Inflammatory macrophage treated with lipopolysaccharide for 1 hour (primary cell): ENCODE measurements around the gene CSMD2.
"Not testable (repeated sequence)": the region's sequence is repeated elsewhere in the genome, so short reads cannot be mapped to it uniquely, and the experiment has no call there.

Experiments used
- DNase-seq, 2 donors: peaks; one replicate each; pipeline ENCODE4 v3.0.0-alpha.2; 2020 to 2022

Gene CSMD2

GRCh38 chr1:34164771-34165391 lies at the start of gene CSMD2:
Gene CSMD2, minus strand, starts transcription at chr1:34165230. Its CDS starts 133 bp downstream, at chr1:34165097.
- no peak for DNase-seq

- DNase-seq, result no peak
These were observed 48.9 kb upstream of the CSMD2 start for GRCh38 chr1:34213956-34214355.

- no peak for DNase-seq
These were observed 47.6 kb upstream of the CSMD2 start for GRCh38 chr1:34212673-34213072.

- DNase-seq, result no peak
These were observed 34.9 kb upstream of the CSMD2 start for GRCh38 chr1:34199927-34200326.

- no peak for DNase-seq
These were observed 27.6 kb upstream of the CSMD2 start for GRCh38 chr1:34192621-34193020.

- no peak for DNase-seq
These were observed 25.7 kb upstream of the CSMD2 start for GRCh38 chr1:34190692-34191091.

GRCh38 chr1:34188985-34189384 lies 24.0 kb upstream of the CSMD2 start:
- no peak for DNase-seq

GRCh38 chr1:34188418-34188817 lies 23.4 kb upstream of the CSMD2 start:
- DNase-seq, result no peak

GRCh38 chr1:34186741-34187494 lies 21.9 kb upstream of the CSMD2 start:
- no peak for DNase-seq

GRCh38 chr1:34183381-34183780 lies 18.4 kb upstream of the CSMD2 start:
- DNase-seq, result not testable (repeated sequence)

GRCh38 chr1:34178072-34178471 lies 13.0 kb upstream of the CSMD2 start:
- DNase-seq, result no peak

GRCh38 chr1:34176830-34177603 lies 12.0 kb upstream of the CSMD2 start, which contains the start of gene C1orf94:
Gene C1orf94, plus strand, starts transcription at chr1:34176907. Its CDS starts 883 bp downstream, at chr1:34177790.
- no peak for DNase-seq

GRCh38 chr1:34175744-34176143 lies 10.7 kb upstream of the CSMD2 start:
- DNase-seq, result no peak

GRCh38 chr1:34167389-34167788 lies 2.4 kb upstream of the CSMD2 start:
- no peak for DNase-seq

GRCh38 chr1:34166625-34167361 lies 1.8 kb upstream of the CSMD2 start:
- peak in 1 of 2 donors; percentile 0 for DNase-seq

- no peak for DNase-seq
These were observed 1.2 kb upstream of the CSMD2 start for GRCh38 chr1:34166191-34166624.

GRCh38 chr1:34165422-34165921 lies 442 bp upstream of the CSMD2 start:
- no peak for DNase-seq

GRCh38 chr1:34163792-34164731 lies 968 bp downstream of the CSMD2 start:
- no peak for DNase-seq

- DNase-seq, result peak; percentile 7 to 14
These were observed 1.9 kb downstream of the CSMD2 start for GRCh38 chr1:34162852-34163766.

GRCh38 chr1:34156739-34157138 lies 8.3 kb downstream of the CSMD2 start:
- DNase-seq, result no peak
